Activated naive CD4-positive, alpha-beta T cell treated with Interleukin-2 at 50 U/mL for 16 hours (primary cell): ENCODE results near the gene INSYN2B.
A peak's percentile ranks its signal among the peaks of the same experiment; 100 is the strongest.

Source experiments
- DNase-seq: peaks from one replicate; pipeline ENCODE4 v3.0.0-alpha.2; 2020

INSYN2B gene

DNA sequence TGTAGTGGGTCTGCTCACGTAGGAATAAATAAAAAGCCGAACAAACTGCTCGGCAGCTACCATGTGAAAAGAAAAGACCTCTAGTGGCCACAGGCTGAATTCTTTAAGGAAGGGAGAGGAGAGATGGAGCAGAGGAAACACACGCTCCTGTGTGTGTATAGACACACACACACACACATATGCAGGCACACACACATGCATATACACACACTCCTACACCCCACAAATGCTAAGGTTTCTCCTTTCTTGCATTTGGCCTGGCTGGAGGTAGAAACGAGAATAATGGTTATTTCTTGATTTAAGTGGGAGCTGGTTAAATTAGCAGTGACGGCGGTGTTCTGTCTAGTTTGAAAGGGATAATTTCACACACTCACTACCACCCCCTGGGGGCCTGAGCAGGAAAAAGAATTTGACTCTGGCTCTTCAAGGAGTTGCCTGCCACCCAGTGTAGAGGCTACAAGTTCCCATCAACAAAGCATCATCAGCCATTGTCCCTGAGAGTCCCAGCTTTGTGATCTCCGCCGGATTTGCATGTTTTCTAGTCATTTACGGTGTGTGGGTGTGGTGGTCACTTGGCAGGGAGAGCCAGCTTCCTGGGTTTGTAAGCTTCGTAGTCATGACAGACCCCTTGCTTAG is at the start of gene INSYN2B:
Gene INSYN2B, minus strand, starts transcription at position 78 of the 636 bp plus-strand sequence. CDS start 96,597 bp downstream, outside the sequence.
- DNase-seq: peak; percentile 8

DNA sequence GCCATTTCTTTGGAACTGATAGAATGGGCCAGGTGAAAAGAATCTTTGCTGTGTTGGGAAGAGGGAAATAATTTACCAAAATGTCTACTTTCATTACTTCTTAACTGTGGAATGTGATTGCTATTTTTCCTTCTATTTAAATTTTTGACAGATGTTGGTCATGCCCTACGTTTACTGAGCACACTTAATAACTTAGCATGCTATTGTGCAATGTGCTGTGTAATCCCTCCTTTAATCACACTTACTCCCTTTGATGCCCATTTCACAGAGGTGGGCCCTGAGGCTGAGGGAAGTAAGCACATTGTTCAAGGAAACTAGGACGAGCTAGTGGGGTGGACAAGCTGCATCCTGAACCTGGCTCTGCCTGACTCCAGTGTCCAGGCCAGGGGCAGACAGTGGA is 47.8 kb upstream of the INSYN2B start:
- DNase-seq: no peak

DNA sequence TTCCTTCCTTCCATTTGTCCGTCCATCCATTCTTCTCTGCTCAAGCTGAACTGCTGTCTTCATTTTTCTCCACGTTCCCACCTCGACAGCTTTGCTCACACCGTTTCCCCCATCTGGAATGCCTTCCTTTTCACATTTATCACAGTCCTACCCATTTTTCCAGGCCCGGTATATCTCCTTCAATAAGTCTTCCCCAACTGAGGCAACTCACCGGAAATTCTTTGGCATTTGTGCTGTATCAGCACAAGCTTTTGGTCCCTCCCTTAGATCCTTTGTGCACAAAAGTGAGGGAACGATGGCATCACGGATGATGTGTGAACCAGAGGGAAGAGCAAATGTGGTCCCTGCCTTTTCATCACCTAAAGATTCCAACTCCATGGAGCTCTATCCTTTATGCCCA is 45.6 kb upstream of the INSYN2B start:
- DNase-seq: no peak

DNA sequence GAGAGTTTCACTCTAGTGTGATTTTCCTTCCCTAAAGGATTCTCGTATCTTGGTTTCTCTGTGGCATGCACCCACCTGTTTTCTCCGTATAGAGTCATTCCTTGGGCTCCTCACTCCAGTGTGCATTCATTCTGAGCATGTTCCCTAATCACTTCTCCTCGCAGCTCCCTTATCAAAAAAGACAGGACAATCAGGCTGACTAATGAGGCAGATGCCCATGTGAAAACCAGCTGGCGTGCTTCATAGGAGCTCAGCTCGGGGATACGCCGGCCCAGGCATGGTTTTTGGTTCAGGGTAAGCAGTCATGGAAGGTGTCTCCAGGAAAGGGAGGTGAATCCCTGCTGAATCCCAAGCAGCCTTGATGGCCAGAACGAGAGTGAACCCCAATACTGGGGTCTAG is 41.2 kb upstream of the INSYN2B start:
- DNase-seq: no peak

DNA sequence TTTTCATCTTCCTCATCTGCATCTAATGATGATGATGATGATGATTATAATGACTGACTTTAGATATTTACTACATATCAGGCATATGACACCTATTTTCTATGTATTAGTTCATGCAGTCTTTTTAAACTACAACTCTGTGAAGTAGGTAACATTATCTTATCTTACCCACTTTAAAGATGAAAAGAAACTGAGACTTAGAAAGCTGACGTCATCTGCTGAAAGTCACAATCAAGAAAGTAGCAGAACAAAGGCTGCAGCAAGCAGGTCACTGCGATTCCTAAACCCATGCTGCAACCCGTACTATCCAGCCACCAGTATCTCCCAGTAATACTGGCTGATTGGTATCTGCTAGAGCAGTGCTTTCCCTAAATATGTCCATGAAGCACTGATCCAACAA is 40.1 kb upstream of the INSYN2B start:
- no peak for DNase-seq

DNA sequence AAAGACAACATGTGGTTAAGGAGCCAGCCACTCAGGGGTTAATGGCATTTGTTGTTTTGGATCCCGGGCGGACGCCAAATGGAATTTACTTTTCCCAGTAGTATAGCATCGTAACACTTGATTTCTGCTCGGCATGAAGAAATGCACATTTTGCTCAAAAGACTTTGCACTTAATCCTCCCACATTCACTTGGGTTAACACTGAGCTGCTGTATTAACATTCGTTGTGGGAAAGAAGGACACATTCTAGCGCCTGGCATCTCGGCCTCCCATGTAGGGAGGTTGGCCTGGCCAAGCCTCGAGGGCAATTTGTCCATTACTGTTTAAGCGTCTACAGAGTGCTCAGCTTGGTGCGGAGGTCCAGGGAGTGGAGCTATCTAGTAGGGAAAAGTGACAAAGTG is 32.3 kb upstream of the INSYN2B start:
- no peak for DNase-seq

DNA sequence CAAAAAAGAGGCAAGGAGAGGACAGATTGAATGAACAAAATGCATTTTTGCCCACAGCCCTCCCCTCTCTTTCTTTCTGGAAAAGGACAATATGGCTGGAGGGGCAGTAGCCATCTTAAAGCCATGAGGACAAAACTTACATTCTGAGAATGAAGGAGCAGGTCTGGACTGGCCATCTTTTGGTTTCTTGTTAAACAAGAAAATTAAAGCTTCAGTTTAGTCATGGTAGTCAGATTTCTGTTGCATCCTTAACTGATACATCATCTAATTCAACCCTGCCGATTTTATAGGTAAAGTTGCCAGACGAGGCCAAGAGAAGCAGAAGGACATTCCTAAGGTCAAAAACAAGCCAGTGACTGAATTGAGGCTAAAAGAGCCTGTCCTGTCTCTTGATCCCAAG is 31.5 kb upstream of the INSYN2B start:
- DNase-seq: no peak

DNA sequence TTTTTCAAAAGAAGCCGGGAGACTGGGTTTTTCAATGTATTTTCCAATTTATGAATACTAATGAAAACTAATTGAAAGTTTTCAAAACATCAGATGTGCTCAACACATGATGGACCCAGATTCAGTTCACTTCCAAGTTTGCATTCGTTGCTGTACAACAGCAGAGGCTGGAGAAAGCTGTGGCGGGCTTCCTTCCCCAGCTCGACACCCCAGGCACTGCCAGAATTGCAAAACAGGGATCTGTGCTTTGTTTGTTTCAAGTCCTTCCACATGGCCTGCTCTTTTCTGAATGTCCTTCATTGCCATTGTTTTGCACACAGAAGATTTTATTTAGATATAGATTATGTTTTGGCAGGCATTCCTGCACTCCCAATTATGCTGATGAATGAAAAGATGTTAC is 30.3 kb upstream of the INSYN2B start:
- DNase-seq: no peak

DNA sequence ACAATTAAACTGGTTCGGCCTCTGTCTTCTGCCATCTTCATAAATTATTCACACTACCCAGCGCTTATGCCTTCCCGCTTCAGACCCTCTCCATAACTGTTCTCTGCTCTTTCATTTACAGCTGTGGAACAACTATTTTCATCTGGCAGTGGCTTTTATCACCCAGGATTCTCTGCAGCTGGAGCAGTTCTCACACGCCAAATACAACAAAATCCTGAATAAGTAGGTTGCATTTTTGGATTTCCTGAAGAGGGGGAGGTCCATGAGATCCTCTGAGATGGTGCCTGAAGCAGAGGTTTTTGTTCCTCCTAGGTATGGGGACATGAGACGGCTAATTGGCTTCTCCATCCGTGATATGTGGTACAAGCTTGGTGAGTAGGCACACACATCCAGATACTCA is 28.1 kb upstream of the INSYN2B start:
- DNase-seq: no peak

DNA sequence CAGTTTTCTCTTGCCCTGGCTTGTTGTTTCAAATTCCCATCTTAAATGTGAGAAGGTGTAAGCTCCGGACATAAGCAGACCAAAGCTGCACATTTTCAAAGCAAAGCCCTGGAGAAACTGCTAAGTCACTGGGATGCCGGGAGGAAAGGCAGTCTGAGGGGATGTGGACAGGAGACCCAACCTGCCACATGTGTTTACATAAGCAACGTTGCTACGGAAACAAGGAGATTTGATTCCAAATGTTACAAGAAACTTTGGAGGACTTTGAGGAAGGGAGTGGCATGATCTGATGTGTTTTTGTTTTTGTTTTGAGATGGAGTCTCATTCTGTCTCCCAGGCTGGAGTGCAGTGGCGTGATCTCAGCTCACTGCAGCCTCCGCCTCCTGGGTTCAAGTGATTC is 25.7 kb upstream of the INSYN2B start:
- no peak for DNase-seq

DNA sequence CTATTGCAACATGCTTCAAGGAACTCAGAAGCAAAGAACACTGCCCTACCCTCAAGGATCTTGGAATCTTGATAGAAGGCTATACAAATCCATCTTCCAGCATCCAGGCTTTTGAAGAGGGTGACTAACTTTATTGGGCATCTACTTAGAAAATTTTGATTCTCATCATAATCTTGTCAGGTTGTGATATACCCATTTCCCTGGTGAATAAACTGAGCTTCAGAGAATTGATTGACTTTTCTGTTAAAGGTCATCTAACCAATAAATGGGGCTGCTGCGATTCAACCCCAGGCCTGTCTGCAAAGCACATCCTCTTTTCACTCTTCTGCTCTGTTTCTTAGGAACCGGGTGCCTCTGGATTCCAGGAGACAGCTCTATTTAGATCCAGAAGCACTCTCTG is 19.9 kb upstream of the INSYN2B start:
- DNase-seq: no peak

DNA sequence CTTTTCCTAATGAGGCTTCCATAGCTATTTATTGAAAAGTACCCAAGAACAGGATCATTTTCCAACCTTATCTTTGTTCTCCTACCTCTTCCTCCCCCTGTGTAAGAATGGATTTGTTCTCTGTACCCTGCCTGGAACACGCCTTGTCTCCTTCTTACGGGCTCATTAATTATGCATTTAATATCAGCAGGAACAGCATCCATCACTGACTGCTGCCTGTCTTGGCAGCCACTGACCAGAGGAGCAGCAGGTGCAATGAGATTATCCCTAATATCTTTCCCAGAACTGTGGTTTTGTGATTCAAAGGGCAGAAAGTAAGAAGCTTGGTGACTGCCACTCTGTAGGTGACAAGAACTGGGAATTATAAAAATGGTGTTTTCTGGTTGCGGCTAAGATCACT is 19.3 kb upstream of the INSYN2B start:
- no peak for DNase-seq

DNA sequence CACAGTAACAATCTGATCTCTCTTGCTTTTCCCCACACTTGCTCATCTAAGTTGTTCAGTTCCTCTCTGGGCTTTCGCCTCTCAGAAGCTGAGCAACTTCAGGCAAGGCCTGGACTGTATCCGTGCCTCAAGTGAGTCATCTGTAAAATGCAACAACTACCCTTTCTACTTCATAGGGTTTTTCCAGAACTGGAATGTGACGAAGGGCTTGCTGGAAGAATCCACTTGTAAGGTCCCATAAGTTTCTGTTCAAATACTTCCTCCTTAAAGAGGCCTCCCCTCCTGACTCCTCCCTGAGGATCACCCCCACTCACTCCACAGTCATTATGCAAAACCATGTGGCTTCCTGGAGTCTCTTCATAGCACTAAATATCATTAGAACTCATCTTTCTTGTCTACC is 17.5 kb upstream of the INSYN2B start:
- DNase-seq: no peak

DNA sequence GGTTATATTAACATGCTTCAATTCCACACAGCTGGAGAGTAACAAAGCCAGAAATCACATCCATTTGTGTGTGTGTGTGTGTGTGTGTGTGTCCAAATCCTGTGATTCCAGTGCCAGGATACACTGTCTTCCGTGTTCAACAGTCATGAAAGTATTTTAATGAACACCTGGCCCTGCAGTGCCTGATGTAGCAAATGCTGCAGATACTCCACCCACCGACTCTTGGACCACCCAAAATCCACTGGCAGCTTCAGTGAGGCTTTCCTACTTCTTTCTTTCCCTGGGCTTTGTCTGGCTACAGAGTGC is 13.1 kb upstream of the INSYN2B start:
- DNase-seq: no peak

DNA sequence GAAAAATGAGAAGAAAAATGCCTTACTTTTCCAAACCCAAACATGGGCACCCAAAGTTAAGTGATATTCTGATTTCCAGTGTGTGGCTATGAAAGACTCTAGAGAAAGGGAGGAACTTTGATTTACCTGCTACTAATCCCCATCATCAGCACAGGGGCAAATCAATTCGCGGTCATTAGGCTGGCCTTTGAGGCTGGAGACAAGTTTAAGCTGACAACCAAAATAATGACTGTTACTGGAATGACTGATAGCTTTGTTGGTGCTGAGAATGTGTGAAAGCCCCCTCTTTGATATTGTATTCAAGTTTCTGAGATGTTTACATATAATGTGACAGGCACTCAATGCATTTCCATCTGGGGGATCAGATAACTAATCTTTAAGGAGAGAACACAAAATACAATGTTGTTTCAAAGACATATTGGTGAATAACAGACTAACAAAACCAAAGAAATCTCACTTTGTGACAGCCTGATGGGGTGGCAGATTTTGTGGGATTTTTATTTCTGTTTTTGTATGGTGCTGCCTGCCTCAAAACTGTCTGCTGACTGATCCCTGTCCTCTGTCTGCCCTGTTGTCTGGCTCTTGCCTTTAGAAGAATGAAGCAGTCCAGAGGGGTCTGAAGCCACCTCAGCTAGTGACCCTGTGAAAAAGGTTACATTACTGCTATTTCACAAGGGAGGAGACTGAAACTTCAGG is 12.6 kb upstream of the INSYN2B start:
- DNase-seq: no peak

DNA sequence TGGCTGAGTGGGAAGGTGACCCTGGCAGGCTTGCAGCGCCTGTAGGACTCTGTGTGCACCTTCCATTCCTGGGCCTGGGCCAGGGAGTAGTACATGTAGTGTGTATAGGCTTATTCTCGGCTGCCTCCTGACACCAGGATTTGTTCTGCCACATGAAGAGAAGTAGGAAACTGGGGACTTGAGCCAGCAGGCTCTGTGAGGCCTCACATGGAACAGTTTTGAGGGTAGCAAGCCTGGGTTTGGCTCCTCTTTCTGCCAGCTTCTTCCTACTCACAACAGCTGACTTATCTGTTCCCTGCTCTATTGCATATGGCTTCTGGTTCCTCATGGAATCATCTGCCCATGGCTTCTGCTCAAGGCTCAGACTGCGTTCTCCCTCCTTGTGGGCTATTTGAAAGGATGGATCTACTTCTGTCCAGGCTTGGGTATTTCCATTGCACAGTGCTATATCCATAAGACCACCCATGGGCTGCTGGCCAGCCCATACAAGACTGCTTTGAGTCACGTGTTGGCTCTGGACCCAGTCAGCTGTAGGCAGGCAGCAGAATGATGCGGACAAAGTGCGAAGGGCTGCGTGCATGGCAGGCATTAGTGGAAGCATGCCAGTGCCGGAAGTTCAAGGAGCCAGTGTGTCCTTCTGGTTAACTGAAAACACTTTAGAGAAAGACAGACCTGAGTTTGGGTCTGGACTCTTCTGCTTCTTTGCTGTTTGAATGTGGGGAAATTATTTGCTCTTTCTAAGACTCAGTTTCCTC is 11.0 kb upstream of the INSYN2B start:
- DNase-seq: no peak

DNA sequence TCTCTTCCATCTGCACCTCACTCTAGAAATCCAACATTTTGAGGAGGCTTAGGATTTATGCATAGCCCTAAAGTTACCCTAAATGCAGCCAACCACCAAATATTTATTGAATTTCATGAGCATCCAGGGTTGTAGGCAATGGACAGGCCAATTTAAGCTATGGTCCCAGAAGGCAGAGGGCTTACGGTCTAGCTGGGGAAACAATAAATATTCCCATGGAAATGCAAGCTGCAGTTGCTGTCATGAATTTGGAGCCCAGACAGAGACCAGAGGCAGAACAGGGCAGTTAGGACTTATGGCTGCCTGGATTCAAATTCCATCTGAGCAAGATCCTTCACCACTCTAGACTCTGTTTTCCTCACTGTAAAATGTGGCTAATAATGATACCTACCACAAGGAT is 9.1 kb upstream of the INSYN2B start:
- no peak for DNase-seq

DNA sequence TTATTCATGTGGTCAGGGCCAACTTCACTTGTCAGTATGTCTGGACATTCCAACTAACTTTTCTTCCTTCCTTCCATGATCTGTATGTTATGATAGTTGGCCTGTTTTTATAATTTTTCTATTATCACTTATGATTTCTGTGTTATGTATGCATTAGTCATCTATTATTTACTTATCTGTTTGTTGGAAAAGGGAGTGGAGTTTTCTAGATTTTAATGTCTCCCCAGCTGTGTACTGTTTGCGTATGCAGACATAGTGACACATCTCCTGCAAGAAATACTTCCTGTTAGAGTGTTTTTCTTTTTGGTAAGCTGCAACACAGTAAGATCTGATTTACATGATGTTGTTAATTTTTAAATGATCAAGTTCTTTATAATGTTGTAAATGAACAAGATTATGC is 8.7 kb upstream of the INSYN2B start:
- DNase-seq: no peak

DNA sequence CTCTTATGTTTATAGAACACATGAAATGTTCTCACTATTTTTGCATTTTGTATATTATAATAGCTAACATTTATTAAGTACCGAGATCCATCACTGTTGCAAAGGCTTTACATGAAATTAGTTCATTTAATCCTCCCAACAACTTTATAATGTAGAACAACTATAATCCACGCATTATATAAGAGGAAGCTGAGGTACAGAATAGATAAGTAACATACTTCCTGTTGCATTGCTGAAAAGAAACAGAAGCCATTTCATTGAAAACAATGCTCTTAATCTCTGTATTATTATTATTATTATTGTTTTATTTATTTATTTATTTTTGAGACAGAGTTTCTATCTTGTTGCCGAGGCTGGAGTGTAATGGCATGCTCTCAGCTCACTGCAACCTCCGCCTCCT is 7.9 kb upstream of the INSYN2B start:
- no peak for DNase-seq

DNA sequence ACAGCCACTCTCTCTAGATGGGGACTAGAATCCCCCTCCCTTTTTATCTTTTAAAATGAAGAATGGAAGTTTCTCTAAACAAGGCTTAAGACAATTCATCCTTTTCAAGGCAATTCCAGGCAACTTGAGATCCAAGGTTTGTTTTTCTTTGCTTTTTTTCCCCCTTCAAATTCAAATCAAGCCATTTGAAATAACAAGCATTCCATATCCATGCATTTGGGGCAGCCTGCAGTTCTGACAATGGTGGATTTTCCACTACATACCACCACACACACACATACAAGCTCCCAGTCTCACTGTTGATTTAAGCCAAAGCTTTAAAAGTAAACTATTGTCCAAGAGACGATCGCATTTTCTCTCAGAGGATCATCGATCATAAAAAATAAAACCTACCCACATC is 424 bp downstream of the INSYN2B start:
- no peak for DNase-seq

DNA sequence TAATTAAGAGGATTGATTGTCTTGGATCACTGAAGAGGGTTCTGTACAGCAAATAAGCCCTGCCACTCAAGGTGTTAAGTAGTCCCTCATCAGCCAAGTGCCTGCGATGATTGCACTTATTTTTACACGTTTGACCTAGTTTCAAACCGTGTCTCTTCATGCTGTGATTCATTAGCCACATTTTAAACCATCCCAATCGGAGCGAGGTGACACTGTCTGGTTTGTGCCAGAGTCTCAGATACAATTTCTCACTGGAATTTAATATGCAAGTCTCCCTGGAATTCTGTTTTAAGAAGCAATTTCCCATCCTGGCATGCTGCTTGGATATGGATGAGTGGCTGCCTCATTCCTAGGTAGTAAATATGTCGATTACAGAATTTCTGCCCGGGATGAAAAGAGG is 1.6 kb downstream of the INSYN2B start:
- no peak for DNase-seq

DNA sequence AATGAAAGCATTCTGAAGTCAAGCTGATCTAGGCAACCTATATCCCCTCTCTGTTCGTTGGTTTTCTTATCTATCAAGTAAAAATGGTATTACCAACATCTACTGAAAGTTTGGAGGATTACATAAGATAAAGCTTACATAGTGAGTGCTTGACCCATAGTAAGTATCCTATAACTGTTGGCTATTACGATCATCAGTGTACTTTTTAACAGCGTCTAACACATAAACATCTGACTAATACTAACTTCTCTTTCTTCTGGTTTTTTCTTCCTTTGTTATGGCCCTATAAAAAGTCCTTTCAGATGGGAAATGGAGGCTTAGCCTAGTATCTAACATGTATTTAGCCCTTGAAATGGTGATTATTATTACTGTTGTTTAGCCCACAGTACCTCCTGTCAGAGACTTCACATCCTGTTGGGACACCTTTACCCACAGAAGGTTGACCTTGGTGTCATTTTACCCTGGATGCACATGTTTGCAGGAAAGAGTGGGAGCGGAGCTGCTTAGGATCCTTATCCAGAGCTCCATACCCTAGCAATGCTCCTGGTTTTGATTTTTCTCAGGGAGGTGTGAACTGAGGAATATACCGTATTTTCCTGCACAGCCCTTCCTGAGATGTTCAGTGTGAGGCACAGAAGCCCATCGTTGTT is 6.0 kb downstream of the INSYN2B start:
- DNase-seq: no peak

DNA sequence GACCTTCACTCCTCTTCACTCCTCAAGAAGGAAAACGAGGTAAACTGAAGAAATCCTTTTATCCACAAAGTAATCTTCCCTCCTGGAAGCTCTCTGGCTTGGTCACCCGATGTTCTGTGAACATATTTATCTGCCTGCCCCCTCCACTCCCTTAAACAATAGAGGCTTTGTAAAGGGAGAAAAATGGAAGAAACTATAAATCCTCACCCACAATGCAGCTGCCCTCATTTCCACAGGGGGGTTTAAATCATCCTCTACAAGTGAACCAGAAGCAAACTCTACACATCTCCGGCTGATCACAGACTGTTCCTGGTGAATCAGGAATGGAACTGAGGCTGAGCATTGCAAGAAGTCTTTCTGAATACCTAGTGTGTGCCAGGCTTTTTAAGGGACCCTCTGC is 7.2 kb downstream of the INSYN2B start:
- no peak for DNase-seq

DNA sequence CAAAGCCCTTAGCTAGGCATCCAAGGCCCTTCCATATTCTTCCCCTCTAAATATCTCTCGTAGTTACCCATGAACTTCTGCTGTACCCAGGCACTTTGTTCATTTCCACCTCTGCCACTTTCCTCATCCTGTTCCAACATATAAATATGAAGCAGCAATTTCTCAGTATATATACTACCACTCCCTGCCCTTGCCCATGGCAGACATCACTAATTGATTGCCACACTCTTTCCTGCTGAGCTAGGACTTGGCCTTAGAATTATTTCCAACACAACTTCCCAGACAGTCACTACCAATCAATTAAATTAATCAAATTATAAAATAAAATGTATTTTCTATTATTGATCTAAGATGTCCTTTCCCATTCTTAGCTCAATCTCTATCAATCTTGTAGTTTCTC is 8.5 kb downstream of the INSYN2B start:
- no peak for DNase-seq
